K562 (cell line): ENCODE results near the gene RAI1. TPM values are rescaled to one million over a fixed set of nuclear protein-coding genes. Genes with fewer than 3 reads are reported as not detected.
A peak's percentile ranks its signal among the peaks of the same experiment; 100 is the strongest.
"Not testable (repeated sequence)": the region's sequence is repeated elsewhere in the genome, so short reads cannot be mapped to it uniquely, and the experiment has no call there.

Experiments
- ATAC-seq: fragments of 200-7000 bp; cut with Tn5 transposase; 3 replicates; pipeline ENCODE4 v1.9.1; 2020; ENCODE audit warnings: moderate library complexity
- BruUV-seq: library from RNA; stranded (reverse); fragments of 400-500 nt; replicated peaks from 2 replicates; lab custom pipeline; 2021; lab: Mats Ljungman, UMichigan
- CTCF ChIA-PET: fragments of 300-600 bp; formaldehyde crosslinking; extraction: SDS; loops from one replicate; lab custom pipeline; 2021; ENCODE audit warnings: low intra/inter-chr PET ratio; lab: Yijun Ruan, JAX
- POLR2A ChIA-PET: fragments of 300-600, 350-650 bp; sonication (Branson Sonifier 250); formaldehyde crosslinking; extraction: SDS; loops from one replicate; lab custom pipeline; 2021; ENCODE audit warnings: antibody characterized with exemption, inconsistent platforms; lab: Yijun Ruan, JAX
- DNase-seq, 4 experiments: peaks; one replicate each; pipeline versions ENCODE4 v3.0.0 to v3.0.0-alpha.2; 2011 to 2018; ENCODE audit warnings: low spot score in 3 of 4, mixed read lengths in 3 of 4; ENCODE audit errors: extremely low read depth in 1 of 4
- FAIRE-seq: peaks from 2 replicates; lab custom pipeline; 2011; peaks lifted over from hg19 to GRCh38; lab: Jason Lieb, UNC
- H2AFZ ChIP-seq: 2 replicates; pipeline ENCODE4 v1.6.0; 2011; ENCODE audit warnings: low read depth, low read length, control low read depth, inconsistent platforms
- H3K27ac ChIP-seq: fragments of 200-600 bp; 3 replicates; pipeline ENCODE4 v1.8.0; 2011; ENCODE audit warnings: low read depth, mild to moderate bottlenecking, control low read depth, inconsistent platforms, low read length, moderate library complexity, mixed read lengths; ENCODE audit errors: extremely low read depth
- H3K27me3 ChIP-seq, 2 experiments: fragments of 300-600 bp in 1 of 2; 2 replicates in 1 of 2; 3 replicates in 1 of 2; pipeline versions ENCODE4 v1.6.0 to v1.8.0; 2011; ENCODE audit warnings: inconsistent platforms in 2 of 2, low read length in 2 of 2, mild to moderate bottlenecking in 1 of 2, mixed read lengths in 1 of 2, moderate library complexity in 1 of 2; ENCODE audit not compliant: control insufficient read depth in 2 of 2, insufficient read depth in 2 of 2
- H3K36me3 ChIP-seq: fragments of 300-600 bp; 3 replicates; pipeline ENCODE4 v1.8.0; 2011; ENCODE audit warnings: mild to moderate bottlenecking, low read length, inconsistent platforms; ENCODE audit not compliant: control insufficient read depth, insufficient read depth
- H3K4me1 ChIP-seq, 2 experiments: fragments of 200-600 bp in 1 of 2; replicated peaks in 1 of 2; 2 replicates in 1 of 2; 3 replicates in 1 of 2; pipeline versions ENCODE4 v1.5.1 to v1.8.0; 2011; ENCODE audit warnings: inconsistent platforms in 2 of 2, low read length in 2 of 2, mild to moderate bottlenecking in 1 of 2, mixed read lengths in 1 of 2, moderate library complexity in 1 of 2; ENCODE audit not compliant: control insufficient read depth in 2 of 2, insufficient read depth in 2 of 2
- H3K4me2 ChIP-seq: 2 replicates; pipeline ENCODE4 v1.6.1; 2011; ENCODE audit warnings: low read length, control low read depth, inconsistent platforms, mixed read lengths; ENCODE audit not compliant: insufficient read depth
- H3K4me3 ChIP-seq: fragments of 200-600 bp; sonication (generic), shearing (Covaris generic); 2 replicates; pipeline ENCODE4 v1.5.1; 2016; ENCODE audit warnings: control low read depth, inconsistent platforms
- H3K79me2 ChIP-seq: fragments of 200-600 bp; 3 replicates; pipeline ENCODE4 v1.8.0; 2011; ENCODE audit warnings: low read length, inconsistent platforms; ENCODE audit not compliant: control insufficient read depth, insufficient read depth
- H3K9ac ChIP-seq, 2 experiments: 2 replicates each; pipeline versions ENCODE4 v1.6.0 to v1.6.1; 2011; ENCODE audit warnings: low read depth in 2 of 2, low read length in 2 of 2, control low read depth in 1 of 2, inconsistent platforms in 1 of 2, mild to moderate bottlenecking in 1 of 2, mixed read lengths in 1 of 2; ENCODE audit not compliant: insufficient read depth in 1 of 2
- H3K9me1 ChIP-seq: one replicate; pipeline ENCODE4 v1.6.0; 2011; ENCODE audit warnings: inconsistent platforms, mild to moderate bottlenecking, low read length, moderate library complexity; ENCODE audit not compliant: control insufficient read depth, insufficient read depth
- H3K9me3 ChIP-seq: replicated peaks from 2 replicates; pipeline ENCODE4 v1.5.1; 2011; ENCODE audit warnings: low read depth, low read length, inconsistent platforms; ENCODE audit not compliant: control insufficient read depth, insufficient read depth
- H4K20me1 ChIP-seq: replicated peaks from 2 replicates; pipeline ENCODE4 v1.6.1; 2011; ENCODE audit warnings: low read length, inconsistent platforms, mixed read lengths; ENCODE audit not compliant: control insufficient read depth, insufficient read depth
- HDAC3 ChIP-seq: fragments of 450-650 bp; IDR thresholded peaks from 2 replicates; pipeline ENCODE4 v1.6.1; 2018; ENCODE audit warnings: borderline replicate concordance, mild to moderate bottlenecking, moderate library complexity; ENCODE audit not compliant: partially characterized antibody
- NFIC ChIP-seq: fragments of 450-650 bp; IDR thresholded peaks from 2 replicates; pipeline ENCODE4 v1.6.1; 2017; ENCODE audit warnings: mild to moderate bottlenecking, inconsistent platforms
- WGBS: fragments of 100-300 bp; shearing (Covaris generic); methylation state at CpG from one replicate; pipeline ENCODE4 v1.1.6; 2016; ENCODE audit warnings: low coverage, mixed read lengths; ENCODE audit not compliant: insufficient coverage; ENCODE audit errors: missing lambda C conversion rate; 5-methylcytosine and 5-hydroxymethylcytosine counted together
- in situ Hi-C: fragments of 300-500 bp; cut with MboI; formaldehyde crosslinking; loops from 4 replicates; pipeline ENCODE4 v1.15.0; 2018; ENCODE audit warnings: inconsistent platforms, mixed read lengths
- intact Hi-C: fragments of 100-400 bp; cut with micrococcal nuclease; formaldehyde crosslinking; loops from 2 replicates; pipeline ENCODE4 v1.14.2; 2022
- polyA plus RNA-seq, 8 experiments: library from polyadenylated mRNA; depleted of rRNA in 4 of 8; stranded (reverse) in 5 of 8; unstranded in 3 of 8; fragments of >200 nt; fragmentation: Nextera tagmentation in 2 of 8; fragmentation: Illumina TruSeq in 1 of 8; extraction: Ambion mirVana in 2 of 8; extraction: Trizol in 1 of 8; gene quantifications; 2 replicates each; pipeline versions ENCODE4 v1.2.1 to v1.2.3, GENCODE V29; 2011 to 2014; ENCODE audit warnings: inconsistent platforms in 1 of 8, missing spikeins in 1 of 8
- total RNA-seq, 7 experiments: library from RNA; depleted of rRNA in 6 of 7; stranded (reverse); fragments of >200 nt in 6 of 7; fragmentation: Illumina TruSeq in 2 of 7; extraction: Trizol in 2 of 7; gene quantifications; 2 replicates each; pipeline versions ENCODE4 v1.2.1 to v1.2.3, GENCODE V29; 2011 to 2021; ENCODE audit warnings: low replicate concordance in 1 of 7
- TF ChIP-seq, protein P1 (sequence below): fragments of 450-650 bp; IDR thresholded peaks from one replicate; pipeline ENCODE4 v1.6.1; 2018; ENCODE audit warnings: mild to moderate bottlenecking, moderate library complexity; ENCODE audit not compliant: partially characterized antibody

RAI1 gene
- total and polyA plus RNA-seq, 9 of the 15 experiments (the other 6 are each of a cell fraction or from before 2014, with no cell fraction given) = 0.68 to 19.9 (median 5.5) TPM

DNA sequence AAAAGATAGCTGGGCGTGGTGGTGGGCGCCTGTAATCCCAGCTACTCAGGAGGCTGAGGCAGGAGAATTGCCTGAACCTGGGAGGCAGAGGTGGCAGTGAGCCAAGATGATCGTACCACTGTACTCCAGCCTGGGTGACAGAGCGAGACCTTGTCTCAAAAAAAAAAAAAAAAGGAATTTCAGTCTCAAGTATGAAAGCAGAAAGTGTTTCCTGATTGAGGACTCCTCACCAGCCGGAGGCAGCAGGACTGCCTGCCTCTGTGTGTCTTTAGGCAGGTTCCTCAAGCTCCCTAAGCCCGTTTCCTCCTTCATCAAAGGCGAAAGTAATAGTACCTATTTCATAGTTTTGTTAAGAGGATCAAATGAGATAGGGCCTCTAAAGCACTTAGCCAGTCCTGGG is 9.0 kb downstream of the RAI1 start:
- FAIRE-seq, in situ Hi-C loops, intact Hi-C loops, H3K9ac ChIP-seq, H3K36me3 ChIP-seq, BruUV-seq, ATAC-seq, H3K9me3 ChIP-seq, H2AFZ ChIP-seq, DNase-seq, H3K9me1 ChIP-seq, H3K27me3 ChIP-seq, H3K4me3 ChIP-seq, H4K20me1 ChIP-seq, CTCF ChIA-PET, H3K27ac ChIP-seq, H3K4me2 ChIP-seq: not testable (repeated sequence)
- Histone ChIP-seq H3K4me1 (peaks cover 36 to 46% of the 10 kb centered on the region in 2 experiments), H3K79me2 (peaks cover 82% of the 10 kb centered on the region)
- TF ChIP-seq NFIC = peak; percentile 53
- POLR2A ChIA-PET = interaction anchor here (0.7 to 1.9 kb wide), 2 partner anchors 18 to 26 kb away, joined by 4 read pairs; no protein-coding TSS in a partner anchor
- WGBS = 71% methylated on average over 4 of the region's 7 CpGs

DNA sequence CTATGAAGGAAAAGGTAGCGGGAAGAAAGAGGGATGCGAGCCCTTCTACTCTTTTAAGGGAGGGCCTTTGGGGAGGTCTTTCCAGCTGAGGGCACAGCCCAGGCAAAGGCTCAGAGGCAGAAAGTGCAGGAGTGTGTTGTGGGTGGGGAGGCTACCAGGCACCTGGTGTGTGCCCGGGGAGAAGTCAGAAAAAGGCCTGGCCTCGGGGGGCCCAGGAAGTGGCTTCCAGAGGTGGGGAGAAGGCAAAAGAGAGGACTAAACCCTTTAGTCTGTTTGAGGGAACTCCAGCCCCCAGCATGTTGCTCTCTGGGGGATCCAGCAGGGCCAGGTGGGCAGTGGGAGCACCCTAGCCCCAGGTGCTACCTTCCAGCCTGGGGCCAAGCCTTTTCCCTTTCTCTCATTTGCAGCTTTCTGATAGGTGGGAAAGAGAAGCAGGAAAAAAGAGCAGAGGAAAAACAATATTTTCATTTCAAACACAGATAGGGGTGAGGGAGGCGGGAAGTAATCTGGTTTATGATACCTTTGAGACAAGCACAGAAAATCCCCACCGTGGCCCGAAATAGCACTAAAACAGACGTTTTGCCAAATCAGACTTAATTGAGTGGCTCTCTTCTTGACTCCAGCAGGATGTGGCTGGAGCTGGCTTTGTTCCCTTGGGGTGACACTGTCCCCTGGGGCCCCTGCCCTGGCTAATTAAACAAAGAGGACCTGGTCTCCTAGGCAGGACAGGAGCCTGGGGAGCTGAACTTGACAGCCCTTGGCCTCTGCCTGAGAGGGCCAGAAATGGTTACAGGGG is 10.4 kb downstream of the RAI1 start:
- no peak overlapping the region for H3K4me2 ChIP-seq
- peaks cover 26 to 38% of the 10 kb centered on the region in 2 experiments for H3K4me1 ChIP-seq
- H3K79me2 ChIP-seq = peaks cover 83% of the 10 kb centered on the region
- H3K27me3 ChIP-seq = no peaks in the 10 kb centered on the region
- WGBS = 32% methylated on average over 5 of the region's 8 CpGs
- no peak overlapping the region for H2AFZ ChIP-seq
- no TSS peak for BruUV-seq
- no peak for DNase-seq
- no peak for TF ChIP-seq HDAC3
- TF ChIP-seq, protein P1, sequence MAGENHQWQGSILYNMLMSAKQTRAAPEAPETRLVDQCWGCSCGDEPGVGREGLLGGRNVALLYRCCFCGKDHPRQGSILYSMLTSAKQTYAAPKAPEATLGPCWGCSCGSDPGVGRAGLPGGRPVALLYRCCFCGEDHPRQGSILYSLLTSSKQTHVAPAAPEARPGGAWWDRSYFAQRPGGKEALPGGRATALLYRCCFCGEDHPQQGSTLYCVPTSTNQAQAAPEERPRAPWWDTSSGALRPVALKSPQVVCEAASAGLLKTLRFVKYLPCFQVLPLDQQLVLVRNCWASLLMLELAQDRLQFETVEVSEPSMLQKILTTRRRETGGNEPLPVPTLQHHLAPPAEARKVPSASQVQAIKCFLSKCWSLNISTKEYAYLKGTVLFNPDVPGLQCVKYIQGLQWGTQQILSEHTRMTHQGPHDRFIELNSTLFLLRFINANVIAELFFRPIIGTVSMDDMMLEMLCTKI = no peak
- no peaks in the 10 kb centered on the region for H3K9me3 ChIP-seq
- ChIA-PET POLR2A (interaction anchor here (0.6 to 3.5 kb wide), 9 partner anchors 9 to 1398 kb away, joined by 3 to 20 read pairs (median 3); no protein-coding TSS in a partner anchor), CTCF (no interaction called here)
- ATAC-seq = no peak
- no peak overlapping the region for H3K4me3 ChIP-seq
- H4K20me1 ChIP-seq = peaks cover 5% of the 10 kb centered on the region; the same call in 1 of the 2 replicates
- in situ Hi-C loops = no loop called here
- H3K9ac ChIP-seq = peak overlapping the region in 1 of 2 experiments; percentile 72; a peak in 2 of 4 replicates
- intact Hi-C loops = no loop called here
- peak overlapping the region; percentile 43; the same call in 1 of the 3 replicates for H3K27ac ChIP-seq
- 0 out of 3 replicates have a peak, but pooled peaks cover 4% of the 10 kb centered on the region for H3K36me3 ChIP-seq
- no peaks in the 10 kb centered on the region for H3K9me1 ChIP-seq
- FAIRE-seq = no peak
